Measurements from ENCODE around the gene HHIPL1. TPM values are rescaled to one million over a fixed set of nuclear protein-coding genes. Genes with fewer than 3 reads are reported as not detected.

Gene HHIPL1
- total and polyA plus RNA-seq, 4 donors, result 0.31 to 4.0 (median 1.1) TPM

DNA sequence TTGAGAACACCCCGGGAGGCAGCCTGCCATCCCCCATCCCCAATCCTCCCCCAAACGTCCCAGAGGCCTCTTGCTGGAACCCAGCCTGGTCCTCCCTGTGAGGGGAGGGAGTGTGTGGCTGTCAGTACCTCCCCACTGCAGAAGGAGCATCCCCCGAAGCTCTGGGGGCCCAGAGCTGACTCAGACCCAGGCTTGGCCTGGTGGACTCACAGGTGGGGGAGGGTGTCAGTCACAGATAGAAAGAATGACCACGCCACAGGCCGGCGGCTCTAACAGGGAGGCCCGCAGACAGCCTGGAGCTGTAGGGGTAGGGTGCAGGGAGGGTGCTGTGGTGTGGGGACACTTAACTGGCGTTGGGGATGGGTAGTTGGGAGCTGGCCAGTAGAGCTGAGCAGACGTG is 5.3 kb downstream of the HHIPL1 start:
- H3K36me3 ChIP-seq (ENCODE audit: control insufficient read depth in 4 of 4, insufficient read depth in 4 of 4, low read length in 4 of 4), result no peaks in the 10 kb centered on the region
- H3K27me3 ChIP-seq (ENCODE audit: control insufficient read depth in 3 of 3, insufficient read depth in 3 of 3, low read length in 2 of 3), result peaks cover 0 to 3% (median 0%) of the 10 kb centered on the region in 3 donors
- ATAC-seq (ENCODE audit: insufficient read depth, low FRiP score), result no peak
- H3K4me1 ChIP-seq (ENCODE audit: control insufficient read depth in 5 of 5, insufficient read depth in 5 of 5, low read length in 5 of 5), result peaks cover 0 to 8% (median 6%) of the 10 kb centered on the region in 5 donors
- TF ChIP-seq, protein P1, sequence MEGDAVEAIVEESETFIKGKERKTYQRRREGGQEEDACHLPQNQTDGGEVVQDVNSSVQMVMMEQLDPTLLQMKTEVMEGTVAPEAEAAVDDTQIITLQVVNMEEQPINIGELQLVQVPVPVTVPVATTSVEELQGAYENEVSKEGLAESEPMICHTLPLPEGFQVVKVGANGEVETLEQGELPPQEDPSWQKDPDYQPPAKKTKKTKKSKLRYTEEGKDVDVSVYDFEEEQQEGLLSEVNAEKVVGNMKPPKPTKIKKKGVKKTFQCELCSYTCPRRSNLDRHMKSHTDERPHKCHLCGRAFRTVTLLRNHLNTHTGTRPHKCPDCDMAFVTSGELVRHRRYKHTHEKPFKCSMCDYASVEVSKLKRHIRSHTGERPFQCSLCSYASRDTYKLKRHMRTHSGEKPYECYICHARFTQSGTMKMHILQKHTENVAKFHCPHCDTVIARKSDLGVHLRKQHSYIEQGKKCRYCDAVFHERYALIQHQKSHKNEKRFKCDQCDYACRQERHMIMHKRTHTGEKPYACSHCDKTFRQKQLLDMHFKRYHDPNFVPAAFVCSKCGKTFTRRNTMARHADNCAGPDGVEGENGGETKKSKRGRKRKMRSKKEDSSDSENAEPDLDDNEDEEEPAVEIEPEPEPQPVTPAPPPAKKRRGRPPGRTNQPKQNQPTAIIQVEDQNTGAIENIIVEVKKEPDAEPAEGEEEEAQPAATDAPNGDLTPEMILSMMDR (IDR thresholded peaks at IDR 0.05; ENCODE audit: control extremely low read depth, extremely low read depth), result no peak
- no peak overlapping the region for H3K9ac ChIP-seq (ENCODE audit: insufficient read depth in 1 of 2, low read length in 2 of 2)
- no peak overlapping the region for H3K27ac ChIP-seq (ENCODE audit: low read depth in 1 of 2, low read length in 1 of 2)
- 80 to 92% methylated on average over 9 of the region's 9 CpGs for WGBS, 2 donors
- no peak for DNase-seq
- H3K9me3 ChIP-seq (ENCODE audit: control insufficient read depth in 4 of 4, insufficient read depth in 3 of 4, low read length in 3 of 4), result peaks cover 0 to 3% (median 0%) of the 10 kb centered on the region in 4 donors
- H3K4me3 ChIP-seq, result no peak overlapping the region

GRCh38 chr14:99651953-99652746 is 7.2 kb downstream of the HHIPL1 start:
- H3K4me3 ChIP-seq, result no peak overlapping the region
- ATAC-seq (ENCODE audit: insufficient read depth, low FRiP score), result no peak
- H3K4me1 ChIP-seq (ENCODE audit: control insufficient read depth in 5 of 5, insufficient read depth in 5 of 5, low read length in 5 of 5), result peaks cover 0 to 5% (median 0%) of the 10 kb centered on the region in 5 donors
- peaks cover 3 to 6% (median 4%) of the 10 kb centered on the region in 3 donors for H3K27me3 ChIP-seq (ENCODE audit: control insufficient read depth in 3 of 3, insufficient read depth in 3 of 3, low read length in 2 of 3)
- H3K9ac ChIP-seq (ENCODE audit: insufficient read depth in 1 of 2, low read length in 2 of 2), result no peak overlapping the region
- H3K9me3 ChIP-seq (ENCODE audit: control insufficient read depth in 4 of 4, insufficient read depth in 3 of 4, low read length in 3 of 4), result peaks cover 0 to 3% (median 0%) of the 10 kb centered on the region in 4 donors
- peaks cover 0 to 3% (median 0%) of the 10 kb centered on the region in 4 donors for H3K36me3 ChIP-seq (ENCODE audit: control insufficient read depth in 4 of 4, insufficient read depth in 4 of 4, low read length in 4 of 4)
- 94 to 95% methylated on average over 32 of the region's 32 CpGs for WGBS, 2 donors
- TF ChIP-seq, protein P1 (IDR thresholded peaks at IDR 0.05; ENCODE audit: control extremely low read depth, extremely low read depth), result no peak
- no peak for DNase-seq
- H3K27ac ChIP-seq (ENCODE audit: low read depth in 1 of 2, low read length in 1 of 2), result no peak overlapping the region

GRCh38 chr14:99654235-99654985 is 9.5 kb downstream of the HHIPL1 start:
- peak; percentile 82 to 90 (median 86) for DNase-seq
- H3K9ac ChIP-seq (ENCODE audit: insufficient read depth in 1 of 2, low read length in 2 of 2), result no peak overlapping the region

More at GRCh38 chr14:99654235-99654985, 9.5 kb downstream of the HHIPL1 start:
- H3K36me3 ChIP-seq (ENCODE audit: control insufficient read depth in 4 of 4, insufficient read depth in 4 of 4, low read length in 4 of 4), result peaks cover 0 to 3% (median 0%) of the 10 kb centered on the region in 4 donors
- H3K27me3 ChIP-seq (ENCODE audit: control insufficient read depth in 3 of 3, insufficient read depth in 3 of 3, low read length in 2 of 3), result peaks cover 3 to 26% (median 16%) of the 10 kb centered on the region in 3 donors
- 47 to 62% methylated on average over 7 of the region's 7 CpGs for WGBS, 2 donors
- H3K4me3 ChIP-seq, result no peak overlapping the region
- TF ChIP-seq, protein P1 (IDR thresholded peaks at IDR 0.05; ENCODE audit: control extremely low read depth, extremely low read depth), result no peak
- peaks cover 0 to 3% (median 0%) of the 10 kb centered on the region in 4 donors for H3K9me3 ChIP-seq (ENCODE audit: control insufficient read depth in 4 of 4, insufficient read depth in 3 of 4, low read length in 3 of 4)
- peaks cover 0 to 19% (median 2%) of the 10 kb centered on the region in 5 donors for H3K4me1 ChIP-seq (ENCODE audit: control insufficient read depth in 5 of 5, insufficient read depth in 5 of 5, low read length in 5 of 5)
- H3K27ac ChIP-seq (ENCODE audit: low read depth in 1 of 2, low read length in 1 of 2), result no peak overlapping the region
- peak; percentile 40 for ATAC-seq (ENCODE audit: insufficient read depth, low FRiP score)
